HG02798 (cell line): ENCODE results near the gene GMDS.
A peak's percentile ranks its signal among the peaks of the same experiment; 100 is the strongest.

Experiments used
- ATAC-seq: cut with Tn5 transposase; IDR thresholded peaks from one replicate; pipeline ENCODE4 v1.9.1; 2021; ENCODE audit warnings: mild to moderate bottlenecking; ENCODE audit not compliant: unreplicated experiment, poor library complexity

The GMDS gene

DNA sequence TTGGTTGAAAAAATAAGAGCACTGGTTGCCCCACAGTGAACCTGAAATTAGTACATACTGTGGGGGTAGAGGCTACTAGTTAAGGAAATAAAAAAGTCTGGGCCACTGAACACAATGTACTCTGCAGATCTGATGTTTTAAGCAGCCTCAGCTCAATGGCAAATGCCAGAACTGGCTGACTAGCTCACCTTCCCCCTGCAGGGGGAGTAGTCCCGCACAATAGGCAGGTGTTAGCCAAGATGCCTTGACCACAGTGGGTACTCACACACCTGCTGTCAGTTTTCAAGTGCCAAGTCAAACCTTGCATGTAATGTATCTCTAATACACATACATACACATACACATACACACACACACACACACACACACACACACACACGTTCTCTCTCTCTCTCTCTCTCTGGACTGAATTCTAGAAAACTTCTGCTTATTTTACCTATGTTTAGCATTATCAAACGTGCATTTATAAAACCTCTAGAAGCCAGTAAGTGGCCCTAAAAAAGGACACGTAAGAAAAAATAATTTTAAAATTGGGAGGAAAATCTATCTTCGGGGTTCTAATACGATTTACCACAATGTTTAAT, 36.1 kb downstream of the GMDS start:
- ATAC-seq = peak; percentile 79

DNA sequence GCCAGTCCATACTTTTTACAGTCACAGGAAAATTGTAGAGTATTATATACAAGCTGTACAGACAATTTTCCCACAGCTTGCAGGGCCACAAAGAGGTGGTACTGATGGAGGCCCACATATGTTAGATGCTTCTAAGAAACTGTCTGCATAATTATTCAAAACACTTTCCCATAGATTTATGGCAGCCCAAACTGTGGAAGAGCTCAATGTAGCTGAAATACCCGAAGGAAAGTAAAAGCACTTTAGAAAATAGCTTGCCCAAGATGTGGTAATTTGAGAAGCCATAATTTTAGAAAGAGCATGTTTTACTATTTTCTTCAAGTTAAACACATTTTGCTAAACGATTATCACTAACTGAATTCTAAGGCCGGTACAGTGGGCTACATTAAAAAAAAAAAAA, 36.9 kb downstream of the GMDS start:
- ATAC-seq = no peak

DNA sequence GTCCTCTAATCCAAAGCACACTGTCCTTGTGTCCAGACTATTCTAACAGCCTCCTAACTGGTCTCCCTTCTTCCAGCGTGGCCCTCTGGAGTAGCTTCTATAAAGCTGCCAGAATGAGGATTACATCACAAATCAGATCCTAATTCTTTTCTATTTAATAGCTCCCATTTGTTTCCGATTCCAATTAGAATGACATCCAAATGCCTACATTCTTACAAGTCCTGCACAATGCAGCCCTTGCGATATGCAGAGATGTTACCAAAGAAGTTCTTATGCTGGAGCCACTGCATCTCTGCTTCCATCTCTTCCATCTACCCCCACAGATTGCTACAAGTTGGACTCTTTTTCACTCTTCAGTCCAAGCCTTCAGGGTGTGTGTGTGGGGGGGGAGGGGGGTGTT, 40.0 kb downstream of the GMDS start:
- no peak for ATAC-seq

GRCh38 chr6:2204272-2204671, 41.1 kb downstream of the GMDS start:
- ATAC-seq = no peak

DNA sequence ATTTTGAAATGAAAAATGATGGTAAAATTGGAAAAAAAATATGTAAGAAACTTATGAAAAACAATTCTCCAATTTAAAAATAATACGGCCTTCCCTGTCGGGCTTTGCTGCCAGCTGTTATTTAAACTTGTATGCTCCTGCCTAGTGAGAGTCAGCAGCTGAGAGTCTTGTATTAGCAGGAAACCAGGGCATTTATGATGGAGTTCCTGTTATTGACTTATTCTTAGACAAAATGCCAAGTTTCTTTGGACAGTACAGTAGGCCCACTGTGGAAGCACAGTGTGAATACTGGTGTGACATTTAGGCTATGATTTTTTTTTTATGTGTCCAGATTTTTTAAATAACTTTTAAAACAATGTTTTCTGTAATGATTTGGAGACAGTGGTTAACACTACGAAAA, 42.1 kb downstream of the GMDS start:
- no peak for ATAC-seq

GRCh38 chr6:2197984-2198383, 47.4 kb downstream of the GMDS start:
- ATAC-seq = no peak

- no peak for ATAC-seq
These were observed 48.2 kb downstream of the GMDS start for GRCh38 chr6:2197177-2197671.

GRCh38 chr6:2196079-2196679, 49.2 kb downstream of the GMDS start:
- ATAC-seq = no peak

- no peak for ATAC-seq
These were observed 50.8 kb downstream of the GMDS start for GRCh38 chr6:2194643-2195042.

GRCh38 chr6:2193931-2194330, 51.5 kb downstream of the GMDS start:
- no peak for ATAC-seq

DNA sequence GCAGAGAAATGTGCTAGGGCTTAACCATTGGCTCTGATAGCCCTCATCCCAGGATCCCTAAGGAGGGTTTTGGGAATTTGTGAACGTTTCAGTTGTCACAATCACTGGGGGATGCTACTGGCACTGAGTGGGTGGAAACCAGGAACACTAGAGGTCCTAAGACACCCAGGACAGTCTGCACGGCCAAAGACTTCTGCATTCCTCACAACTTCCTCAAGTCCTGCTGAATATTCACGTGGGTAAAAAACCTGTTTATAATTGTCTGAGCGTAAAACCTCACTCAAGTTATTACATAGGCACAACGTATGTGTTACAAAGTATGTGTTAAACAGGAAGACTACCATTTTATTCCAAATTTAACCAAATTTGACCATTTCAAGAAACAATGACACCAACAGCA, 52.4 kb downstream of the GMDS start:
- no peak for ATAC-seq

DNA sequence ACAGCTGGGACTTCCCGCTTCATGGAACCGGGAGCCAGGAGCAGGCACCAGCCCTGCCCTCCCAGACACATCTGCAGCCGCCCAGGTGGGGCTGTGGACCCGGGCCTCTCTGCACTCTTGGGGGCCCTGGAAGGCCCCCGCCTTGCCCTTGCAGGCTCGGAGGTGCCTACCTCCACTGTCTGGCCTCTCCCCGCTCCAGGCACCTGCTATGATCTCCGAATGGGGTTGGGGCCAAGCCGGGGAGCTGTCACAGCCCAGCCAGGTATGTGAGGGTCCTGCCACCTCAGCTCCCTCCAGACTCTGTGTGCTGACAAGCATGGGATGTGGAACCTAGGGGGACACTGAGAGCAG, 54.0 kb downstream of the GMDS start:
- ATAC-seq = no peak

DNA sequence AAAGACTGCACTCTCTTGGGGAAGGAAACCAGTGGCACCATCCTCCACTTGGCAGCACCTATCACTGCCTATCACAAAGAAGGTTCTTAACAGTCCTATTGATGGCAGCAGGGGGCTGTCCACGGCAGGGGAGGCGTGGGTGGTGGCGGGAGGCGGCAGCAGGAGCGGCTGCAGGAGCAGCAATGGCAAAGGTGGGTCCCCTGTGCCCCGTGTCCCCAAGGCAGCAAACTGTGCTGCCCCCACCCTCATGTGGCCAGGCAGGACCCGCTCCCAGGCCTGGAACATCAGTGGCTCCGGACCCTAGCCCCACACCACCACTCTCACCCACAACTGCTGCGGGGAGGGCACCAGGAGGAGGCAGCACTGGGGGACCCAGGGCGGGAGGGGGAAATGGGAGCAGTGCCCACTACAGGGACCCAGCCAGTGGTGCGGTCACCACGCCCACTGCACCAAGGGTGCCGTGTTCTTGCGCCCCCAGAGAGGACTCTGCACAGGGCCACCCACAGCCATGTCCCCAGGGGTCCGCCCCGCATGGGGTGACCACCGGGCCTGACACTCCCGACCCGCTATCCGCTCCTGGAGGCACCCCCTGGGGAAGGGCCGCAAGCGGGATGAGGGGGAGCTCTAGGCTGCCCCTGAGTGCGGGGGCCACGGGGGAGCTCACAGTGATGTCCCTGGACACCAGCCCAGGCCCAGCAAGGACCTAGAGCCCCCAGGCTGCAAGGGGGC, 54.6 kb downstream of the GMDS start:
- no peak for ATAC-seq

DNA sequence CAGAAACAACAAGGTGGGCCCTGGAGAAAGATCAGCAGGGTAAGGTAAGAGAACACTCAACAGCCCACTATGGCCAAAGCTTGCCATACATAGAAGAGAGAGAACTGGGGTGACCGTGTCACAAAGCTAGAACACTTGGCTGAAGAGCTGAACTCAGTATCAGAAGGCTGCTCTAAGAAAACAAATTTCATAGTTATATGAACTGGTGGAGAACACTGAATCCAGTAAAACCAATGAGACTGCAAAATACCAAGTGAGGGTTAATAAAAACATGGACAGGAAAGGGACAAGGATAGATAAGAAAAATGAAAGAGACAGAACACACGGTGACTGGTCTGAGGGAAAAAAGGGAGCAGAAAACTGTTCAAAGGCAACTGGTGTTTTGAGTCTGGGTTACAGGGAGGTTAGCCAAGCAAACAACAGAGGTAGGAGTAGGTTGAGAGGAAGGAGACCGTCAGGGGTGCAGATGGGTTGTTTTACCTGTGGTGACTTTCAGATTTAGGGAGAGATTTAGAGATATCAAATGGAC, 56.5 kb downstream of the GMDS start:
- no peak for ATAC-seq

GRCh38 chr6:2188397-2188796, 57.0 kb downstream of the GMDS start:
- no peak for ATAC-seq

GRCh38 chr6:2187826-2188225, 57.6 kb downstream of the GMDS start:
- ATAC-seq = no peak

- no peak for ATAC-seq
These were observed 58.9 kb downstream of the GMDS start for GRCh38 chr6:2186516-2186915.

GRCh38 chr6:2185466-2185865, 59.9 kb downstream of the GMDS start:
- no peak for ATAC-seq

DNA sequence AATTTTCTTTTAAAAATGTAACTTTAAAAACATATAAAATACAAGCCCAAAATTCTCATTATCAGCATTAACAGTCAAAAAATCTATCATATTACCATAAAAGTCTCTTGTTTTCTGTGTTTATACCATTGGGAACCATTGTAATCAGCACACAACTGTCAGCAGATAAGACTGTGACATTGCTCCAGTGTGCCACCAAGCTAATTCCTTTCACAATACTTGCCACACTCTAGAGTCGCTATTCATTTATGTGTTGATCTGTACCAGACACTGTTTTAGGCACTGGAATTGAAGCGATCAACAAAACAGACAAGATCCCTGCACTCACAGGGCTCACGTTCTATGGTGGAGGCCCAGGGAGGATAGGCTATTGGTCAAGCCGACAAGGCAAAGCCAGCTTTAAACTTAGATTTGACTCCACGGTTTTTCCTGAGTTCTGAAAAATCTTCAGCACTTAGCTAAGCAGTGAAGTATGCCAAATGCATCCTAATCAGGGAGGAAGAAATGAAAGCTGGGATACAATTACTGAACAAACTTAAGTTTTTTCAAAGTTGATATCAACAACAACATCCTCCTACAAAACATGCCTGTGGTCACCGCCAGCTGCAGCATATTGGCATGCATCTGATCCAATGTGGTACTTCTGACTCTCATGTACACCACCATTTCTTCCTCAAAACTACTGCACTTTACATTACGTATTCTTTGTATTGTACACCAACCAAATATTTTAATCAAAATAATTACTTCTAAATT, 60.5 kb downstream of the GMDS start:
- ATAC-seq = no peak

DNA sequence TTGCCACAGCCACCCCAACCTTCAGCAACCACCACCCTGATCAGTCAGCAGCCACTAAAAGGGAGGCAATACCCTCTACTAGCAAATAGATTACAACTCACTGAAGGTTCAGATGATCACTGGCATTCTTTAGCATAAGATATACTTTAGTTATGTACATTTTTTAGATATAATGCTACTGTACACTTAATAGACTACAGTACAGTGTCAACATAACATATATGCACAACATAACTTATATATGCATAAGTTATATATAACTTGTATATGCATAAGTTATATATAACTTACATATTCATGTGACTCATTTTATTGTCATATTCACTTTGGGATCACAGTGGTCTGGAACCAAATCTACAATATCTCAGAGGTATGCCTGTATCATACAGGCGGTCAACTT, 61.7 kb downstream of the GMDS start:
- ATAC-seq = no peak

DNA sequence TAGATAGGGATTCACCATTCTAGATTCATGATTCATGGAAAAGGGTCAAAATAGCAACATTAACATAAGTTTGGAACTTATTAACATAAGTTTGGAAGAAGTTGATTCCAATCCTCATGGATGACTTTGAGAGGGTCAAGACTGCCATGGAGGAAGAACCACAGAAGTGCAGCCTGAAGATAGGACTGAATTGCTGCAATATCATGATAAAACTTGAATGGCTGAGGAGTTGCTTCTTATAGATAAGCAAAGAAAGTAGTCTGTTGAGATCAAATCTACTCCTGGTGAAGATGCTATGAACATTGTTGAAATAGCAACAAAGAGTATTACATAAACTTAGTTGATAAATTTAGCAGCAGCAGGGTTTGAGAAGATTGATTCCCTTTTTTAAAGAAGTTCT, 62.2 kb downstream of the GMDS start:
- no peak for ATAC-seq
